KOPT-K1 (cell line): ENCODE results near the gene CACNA1H.

Source experiments
- H3K27ac ChIP-seq: fragments of 200-600 bp; sonication (generic); 2 replicates; pipeline ENCODE4 v1.5.1; 2016; ENCODE audit warnings: antibody characterized with exemption, mild to moderate bottlenecking, low read depth, low read length; ENCODE audit not compliant: poor library complexity, severe bottlenecking
- H3K36me3 ChIP-seq: fragments of 200-600 bp; sonication (generic); 2 replicates; pipeline ENCODE4 v1.5.1; 2017; ENCODE audit warnings: antibody characterized with exemption, mild to moderate bottlenecking, low read length, moderate library complexity; ENCODE audit not compliant: insufficient read depth
- H3K9me3 ChIP-seq: fragments of 200-600 bp; sonication (generic); 2 replicates; pipeline ENCODE4 v1.5.1; 2017; ENCODE audit warnings: antibody characterized with exemption, low read length, mild to moderate bottlenecking; ENCODE audit not compliant: insufficient read depth, poor library complexity, severe bottlenecking

Gene CACNA1H

DNA sequence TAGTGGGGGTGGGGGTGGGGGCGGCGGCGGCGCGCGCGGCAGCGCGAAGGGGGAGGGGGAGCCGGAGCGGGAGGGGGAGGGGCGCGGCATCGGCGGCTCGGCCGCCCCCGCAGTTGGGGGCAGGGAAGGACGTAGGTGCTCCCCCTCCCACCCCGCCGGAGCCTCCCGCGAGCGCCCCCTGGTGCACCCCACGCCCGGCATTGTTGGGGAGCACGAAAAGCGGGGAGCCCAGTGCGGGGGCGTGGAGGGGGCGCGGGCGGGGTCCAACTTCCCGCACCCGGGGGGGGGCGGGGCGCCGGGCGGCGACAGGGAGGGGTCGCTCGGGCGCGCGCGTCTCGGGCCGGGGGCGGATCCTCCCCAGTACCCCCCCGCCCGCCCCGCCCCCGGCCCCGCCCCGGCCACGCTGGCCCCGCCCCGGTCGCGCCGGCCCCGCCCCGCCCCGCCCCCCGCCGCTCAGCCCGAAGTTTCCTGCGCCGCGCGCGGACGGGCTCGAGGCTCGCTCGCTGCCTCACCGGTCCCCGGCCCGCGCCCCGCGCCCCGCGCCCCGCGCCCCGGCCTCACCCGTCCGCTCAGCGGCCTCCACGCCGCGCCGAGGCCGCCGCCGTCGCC is at the start of gene CACNA1H:
Gene CACNA1H, plus strand, starts transcription at position 456 of the 609 bp plus-strand sequence. CDS start 632 bp downstream, outside the sequence.
- Histone ChIP-seq H3K36me3 (no peaks in the 10 kb centered on the region), H3K27ac (no peak within 1 kb of the TSS), H3K9me3 (no peaks in the 10 kb centered on the region)

DNA sequence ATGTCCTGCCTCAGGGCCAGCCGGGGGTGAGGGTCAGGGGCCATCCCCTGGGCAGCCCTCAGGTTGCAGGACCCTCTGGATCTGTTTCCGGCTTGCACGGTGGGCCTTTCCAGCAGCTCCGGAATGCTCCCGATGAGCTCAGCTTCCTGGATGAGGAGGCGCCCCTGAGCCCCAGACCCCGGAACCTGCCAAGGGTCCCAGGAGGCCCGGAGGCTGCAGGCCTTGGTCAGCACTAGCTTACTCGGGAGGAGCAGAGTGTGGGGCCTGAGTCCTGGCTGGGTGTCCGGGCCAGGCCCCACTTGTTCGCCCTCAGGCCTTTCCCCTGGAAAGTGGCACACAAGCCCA is 49.3 kb upstream of the CACNA1H start:
- H3K36me3 ChIP-seq = no peaks in the 10 kb centered on the region
- H3K9me3 ChIP-seq = no peaks in the 10 kb centered on the region
- H3K27ac ChIP-seq = no peak overlapping the region

GRCh38 chr16:1105888-1106620 is 46.9 kb upstream of the CACNA1H start:
- Histone ChIP-seq H3K27ac (no peak overlapping the region), H3K36me3 (no peaks in the 10 kb centered on the region), H3K9me3 (no peaks in the 10 kb centered on the region)

DNA sequence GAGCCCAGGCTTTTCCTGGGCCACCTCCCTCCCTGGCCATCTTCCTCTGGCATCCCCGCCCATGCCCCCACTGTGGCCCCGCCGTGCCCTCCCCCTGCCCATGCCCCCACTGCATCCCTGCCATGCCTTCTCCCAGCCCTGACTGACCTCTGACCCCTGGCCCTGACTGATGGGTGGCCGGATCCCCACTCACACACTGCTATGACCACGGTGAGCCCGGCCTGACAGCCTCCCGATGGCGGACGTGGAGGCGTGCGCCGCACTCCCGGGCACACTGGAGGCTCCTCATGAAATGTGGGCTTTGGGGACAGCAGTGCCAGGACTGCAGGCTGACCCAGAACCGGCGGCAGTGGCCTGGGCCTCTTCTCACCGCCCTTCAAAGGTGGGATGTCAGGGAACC is 46.2 kb upstream of the CACNA1H start:
- Histone ChIP-seq H3K36me3 (no peaks in the 10 kb centered on the region), H3K27ac (no peak overlapping the region), H3K9me3 (no peaks in the 10 kb centered on the region)

DNA sequence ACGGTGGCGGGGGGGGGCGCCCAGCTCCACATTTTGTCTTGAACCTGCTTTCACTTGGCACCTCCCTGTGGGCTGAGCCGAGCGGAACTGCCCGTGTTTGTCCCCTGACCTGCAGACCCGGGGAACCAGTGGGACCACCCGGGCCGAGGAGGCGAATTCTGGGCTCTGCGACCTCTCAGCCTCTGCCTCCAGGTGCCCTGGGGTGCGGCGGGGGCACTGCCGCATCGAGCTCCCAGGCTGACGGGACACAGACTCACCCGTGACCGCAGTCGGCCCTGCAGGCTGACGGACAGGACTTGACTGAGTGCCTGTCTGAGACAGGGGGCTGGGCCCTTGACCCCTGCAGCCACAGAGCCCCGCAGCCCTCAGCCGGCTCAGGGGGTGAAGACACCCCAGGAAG is 45.8 kb upstream of the CACNA1H start:
- no peaks in the 10 kb centered on the region for H3K36me3 ChIP-seq
- H3K27ac ChIP-seq = no peak overlapping the region
- no peaks in the 10 kb centered on the region for H3K9me3 ChIP-seq

DNA sequence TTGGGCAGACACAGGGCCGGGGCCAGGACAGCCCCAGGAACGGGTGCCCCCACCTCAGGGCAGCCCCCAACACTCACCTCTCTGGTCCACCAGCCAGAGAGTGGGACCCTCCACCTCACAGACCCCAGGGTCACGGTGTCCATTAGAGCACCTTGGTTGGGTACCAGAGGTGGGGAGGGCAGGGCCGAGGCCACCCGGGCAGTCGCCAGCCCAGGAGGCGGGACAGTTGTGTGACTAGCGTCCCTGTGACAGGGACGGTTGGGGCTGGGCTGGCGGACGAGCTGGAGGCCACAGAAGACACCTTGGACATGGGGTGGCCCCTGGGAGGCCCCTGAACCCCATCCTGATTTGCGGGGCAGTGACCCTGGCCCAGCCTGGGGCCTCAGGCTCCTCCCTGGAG is 45.2 kb upstream of the CACNA1H start:
- no peaks in the 10 kb centered on the region for H3K9me3 ChIP-seq
- no peaks in the 10 kb centered on the region for H3K36me3 ChIP-seq
- H3K27ac ChIP-seq = no peak overlapping the region

- H3K27ac ChIP-seq = no peak overlapping the region
- no peaks in the 10 kb centered on the region for H3K9me3 ChIP-seq
Observed at GRCh38 chr16:1108299-1109252, 44.3 kb upstream of the CACNA1H start.

DNA sequence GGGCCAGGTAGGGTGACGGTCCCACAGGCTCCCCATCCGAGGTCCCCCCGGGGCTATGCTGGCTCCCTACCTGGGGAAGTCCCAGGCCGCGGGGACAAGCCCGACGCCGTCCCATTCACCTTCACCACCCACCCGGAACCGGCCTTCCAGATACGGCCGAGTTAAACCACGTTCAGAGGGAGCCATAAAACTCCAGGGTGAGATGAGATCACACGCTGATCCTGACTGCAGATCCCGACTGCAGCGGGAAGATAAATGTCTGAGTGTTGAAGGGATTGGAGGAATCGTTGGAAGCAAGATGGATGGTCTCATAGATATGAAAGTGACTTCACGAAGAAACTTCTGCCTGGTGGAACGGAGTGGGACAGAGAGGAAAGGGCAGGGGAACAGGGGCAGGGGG is 43.3 kb upstream of the CACNA1H start:
- H3K27ac ChIP-seq = no peak overlapping the region
- H3K36me3 ChIP-seq = no peaks in the 10 kb centered on the region
- H3K9me3 ChIP-seq = no peaks in the 10 kb centered on the region

More at GRCh38 chr16:1108299-1109252, 44.3 kb upstream of the CACNA1H start:
- H3K36me3 ChIP-seq = no peaks in the 10 kb centered on the region

DNA sequence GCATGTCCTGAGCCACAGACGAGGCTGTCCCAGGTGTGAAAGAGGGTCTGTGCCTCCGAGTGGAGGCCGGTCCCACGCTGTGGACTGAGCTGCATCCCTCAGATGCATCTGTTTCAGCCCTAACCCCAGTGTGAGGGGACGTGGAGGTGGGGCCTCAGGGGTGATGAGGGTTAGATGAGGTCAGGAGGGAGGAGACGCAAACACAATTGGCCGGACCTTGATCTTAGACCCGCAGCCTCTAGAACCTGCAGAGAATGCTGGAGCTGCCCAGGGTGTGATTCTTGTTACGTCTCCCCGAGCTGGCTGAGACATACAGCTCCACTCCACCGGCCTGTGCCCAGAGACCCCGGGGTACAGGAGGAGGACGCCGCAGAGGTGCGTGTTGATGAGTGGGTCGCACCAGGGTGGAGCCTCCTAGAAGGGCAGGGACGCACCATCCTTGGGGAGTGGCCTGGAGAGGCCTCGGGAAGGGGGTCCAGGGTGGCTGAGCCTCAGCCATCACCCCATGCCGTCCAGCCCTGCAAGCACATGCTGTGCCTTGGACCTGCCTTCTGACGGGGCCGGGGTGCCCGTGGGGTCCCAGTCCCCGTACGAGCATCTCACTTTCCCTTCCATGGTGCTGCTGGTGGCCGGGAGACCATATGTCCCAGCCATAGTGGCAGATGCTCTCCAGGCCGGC is 40.3 kb upstream of the CACNA1H start:
- H3K36me3 ChIP-seq = no peaks in the 10 kb centered on the region
- H3K27ac ChIP-seq = no peak overlapping the region
- no peaks in the 10 kb centered on the region for H3K9me3 ChIP-seq

DNA sequence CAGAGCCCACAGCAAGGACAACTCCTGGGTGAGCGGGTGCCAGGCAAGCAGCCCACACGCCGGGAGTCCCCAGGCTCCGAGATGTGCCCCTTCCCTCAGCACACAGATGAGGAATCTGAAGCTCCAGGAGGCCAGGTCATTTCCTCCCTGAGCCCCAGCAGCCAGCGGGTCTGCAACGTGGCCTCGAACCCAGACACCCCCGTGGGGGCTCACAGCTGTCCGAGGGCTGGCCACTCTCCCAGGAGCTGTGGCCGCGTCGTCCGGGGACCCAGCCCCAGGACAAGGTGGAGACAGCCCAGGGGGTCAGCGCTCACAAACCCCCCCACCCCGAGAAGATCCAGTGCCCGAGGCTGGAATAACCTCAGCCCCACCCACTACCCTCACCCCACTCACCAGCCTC is 39.4 kb upstream of the CACNA1H start:
- Histone ChIP-seq H3K36me3 (no peaks in the 10 kb centered on the region), H3K9me3 (no peaks in the 10 kb centered on the region), H3K27ac (no peak overlapping the region)

DNA sequence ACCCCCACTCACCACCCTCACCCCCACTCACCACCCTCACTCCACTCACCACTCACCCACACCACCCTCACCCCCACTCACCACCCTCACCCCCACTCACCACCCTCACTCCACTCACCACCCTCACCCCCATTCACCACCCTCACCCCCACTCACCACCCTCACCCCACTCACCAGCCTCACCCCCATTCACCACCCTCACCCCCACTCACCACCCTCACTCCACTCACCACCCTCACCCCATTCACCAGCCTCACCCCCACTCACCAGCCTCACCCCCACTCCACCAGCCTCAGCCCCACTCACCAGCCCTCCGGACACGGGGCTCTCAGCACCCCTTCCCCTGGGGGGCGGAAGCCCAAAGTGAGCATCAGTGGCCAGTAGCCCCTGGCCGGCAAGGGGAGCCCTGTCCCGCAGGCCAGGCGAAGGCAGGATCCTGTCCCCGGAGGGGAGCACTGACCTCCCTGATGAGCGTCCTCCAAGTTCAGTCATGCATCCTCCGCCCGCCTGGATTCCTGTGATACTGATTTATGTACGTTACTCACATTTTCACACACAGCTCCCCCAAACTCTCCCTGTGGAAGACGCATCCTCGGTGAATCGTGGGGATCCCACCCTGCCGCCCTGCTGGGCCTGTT is 38.9 kb upstream of the CACNA1H start:
- no peaks in the 10 kb centered on the region for H3K36me3 ChIP-seq
- no peak overlapping the region for H3K27ac ChIP-seq
- no peaks in the 10 kb centered on the region for H3K9me3 ChIP-seq

GRCh38 chr16:1116693-1117077 is 36.2 kb upstream of the CACNA1H start:
- Histone ChIP-seq H3K36me3 (no peaks in the 10 kb centered on the region), H3K9me3 (no peaks in the 10 kb centered on the region), H3K27ac (no peak overlapping the region)

GRCh38 chr16:1117176-1117900 is 35.6 kb upstream of the CACNA1H start:
- Histone ChIP-seq H3K27ac (no peak overlapping the region), H3K9me3 (no peaks in the 10 kb centered on the region), H3K36me3 (no peaks in the 10 kb centered on the region)

- H3K9me3 ChIP-seq = no peaks in the 10 kb centered on the region
- H3K36me3 ChIP-seq = no peaks in the 10 kb centered on the region
- H3K27ac ChIP-seq = no peak overlapping the region
Observed at GRCh38 chr16:1117926-1118325, 35.0 kb upstream of the CACNA1H start.
